ENCODE measurements around the gene GPATCH4.

DNA sequence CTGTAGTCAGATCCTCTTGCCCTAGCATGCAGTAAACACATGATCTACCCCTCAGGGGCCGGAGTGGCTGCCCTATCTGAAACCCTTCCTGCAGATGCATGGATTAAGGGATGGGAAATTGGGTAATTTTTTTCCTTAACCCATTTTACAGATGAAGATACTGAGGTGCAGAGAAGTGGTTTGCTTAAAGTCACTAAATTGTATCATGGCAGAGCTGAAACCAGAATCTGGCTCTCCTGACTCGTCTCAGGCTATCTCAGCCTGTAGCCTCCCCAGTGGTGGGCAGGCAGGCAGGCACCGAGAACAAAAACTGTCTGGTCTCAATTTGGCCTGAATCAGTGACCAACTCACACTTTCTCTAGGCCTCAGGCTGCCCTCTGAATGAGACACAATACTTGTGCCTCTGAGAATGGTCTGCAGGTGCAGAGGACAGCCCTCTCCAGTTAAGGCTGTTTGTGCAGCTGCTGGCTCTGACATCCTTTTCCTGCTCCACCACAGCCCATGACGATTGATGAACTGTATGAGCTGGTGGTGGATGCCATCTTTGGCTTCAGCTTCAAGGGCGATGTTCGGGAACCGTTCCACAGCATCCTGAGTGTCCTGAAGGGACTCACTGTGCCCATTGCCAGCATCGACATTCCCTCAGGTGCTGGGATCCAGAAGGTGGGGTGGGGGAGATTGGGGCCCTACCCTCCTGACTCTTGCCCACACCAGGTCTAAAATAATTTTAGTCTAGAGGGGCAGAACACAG is 8.2 kb downstream of the GPATCH4 start:
- TF ChIP-seq, protein P1, sequence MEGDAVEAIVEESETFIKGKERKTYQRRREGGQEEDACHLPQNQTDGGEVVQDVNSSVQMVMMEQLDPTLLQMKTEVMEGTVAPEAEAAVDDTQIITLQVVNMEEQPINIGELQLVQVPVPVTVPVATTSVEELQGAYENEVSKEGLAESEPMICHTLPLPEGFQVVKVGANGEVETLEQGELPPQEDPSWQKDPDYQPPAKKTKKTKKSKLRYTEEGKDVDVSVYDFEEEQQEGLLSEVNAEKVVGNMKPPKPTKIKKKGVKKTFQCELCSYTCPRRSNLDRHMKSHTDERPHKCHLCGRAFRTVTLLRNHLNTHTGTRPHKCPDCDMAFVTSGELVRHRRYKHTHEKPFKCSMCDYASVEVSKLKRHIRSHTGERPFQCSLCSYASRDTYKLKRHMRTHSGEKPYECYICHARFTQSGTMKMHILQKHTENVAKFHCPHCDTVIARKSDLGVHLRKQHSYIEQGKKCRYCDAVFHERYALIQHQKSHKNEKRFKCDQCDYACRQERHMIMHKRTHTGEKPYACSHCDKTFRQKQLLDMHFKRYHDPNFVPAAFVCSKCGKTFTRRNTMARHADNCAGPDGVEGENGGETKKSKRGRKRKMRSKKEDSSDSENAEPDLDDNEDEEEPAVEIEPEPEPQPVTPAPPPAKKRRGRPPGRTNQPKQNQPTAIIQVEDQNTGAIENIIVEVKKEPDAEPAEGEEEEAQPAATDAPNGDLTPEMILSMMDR (conservative IDR thresholded peaks at IDR 0.05; ENCODE audit: low read depth, low read length) = no peak
- no peak for TF ChIP-seq EZH2 (IDR thresholded peaks at IDR 0.05; ENCODE audit: low read length, unreplicated experiment)
- TF ChIP-seq EZH2phosphoT487 (IDR thresholded peaks at IDR 0.05; ENCODE audit: borderline replicate concordance, low read length) = no peak

Measured in PC-3 (cell line).